NB4 (cell line): ENCODE results near the gene RGL2.
"Not testable (repeated sequence)": the region's sequence is repeated elsewhere in the genome, so short reads cannot be mapped to it uniquely, and the experiment has no call there.

Experiments
- MYC ChIP-seq: IDR thresholded peaks from 2 replicates; pipeline ENCODE4 v1.6.1; 2011; ENCODE audit warnings: low read depth, low read length
- TF ChIP-seq, protein P1 (sequence below): IDR thresholded peaks from one replicate; pipeline ENCODE4 v1.5.1; 2012; ENCODE audit warnings: low read depth, low read length
- TF ChIP-seq, protein P2 (sequence below): IDR thresholded peaks from 2 replicates; pipeline ENCODE4 v1.6.1; 2011; ENCODE audit warnings: low read depth, low read length

DNA sequence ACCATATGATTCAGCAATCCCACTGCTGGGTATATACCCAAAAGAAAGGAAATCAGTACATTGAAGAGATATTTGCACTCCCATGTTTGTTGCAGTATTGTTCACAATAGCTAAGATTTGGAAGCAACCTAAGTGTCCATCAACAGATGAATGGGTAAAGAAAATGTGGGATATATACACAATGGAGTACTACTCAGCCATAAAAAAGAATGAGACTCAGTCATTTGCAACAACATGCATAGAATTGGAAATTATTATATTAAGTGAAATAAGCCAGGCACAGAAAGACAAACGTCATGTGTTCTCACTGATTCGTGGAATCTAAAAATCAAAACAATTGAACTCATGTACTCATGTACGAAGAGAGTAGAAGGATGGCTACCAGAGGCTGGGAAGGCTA lies 36.3 kb downstream of the RGL2 start:
- TF ChIP-seq, protein P1, sequence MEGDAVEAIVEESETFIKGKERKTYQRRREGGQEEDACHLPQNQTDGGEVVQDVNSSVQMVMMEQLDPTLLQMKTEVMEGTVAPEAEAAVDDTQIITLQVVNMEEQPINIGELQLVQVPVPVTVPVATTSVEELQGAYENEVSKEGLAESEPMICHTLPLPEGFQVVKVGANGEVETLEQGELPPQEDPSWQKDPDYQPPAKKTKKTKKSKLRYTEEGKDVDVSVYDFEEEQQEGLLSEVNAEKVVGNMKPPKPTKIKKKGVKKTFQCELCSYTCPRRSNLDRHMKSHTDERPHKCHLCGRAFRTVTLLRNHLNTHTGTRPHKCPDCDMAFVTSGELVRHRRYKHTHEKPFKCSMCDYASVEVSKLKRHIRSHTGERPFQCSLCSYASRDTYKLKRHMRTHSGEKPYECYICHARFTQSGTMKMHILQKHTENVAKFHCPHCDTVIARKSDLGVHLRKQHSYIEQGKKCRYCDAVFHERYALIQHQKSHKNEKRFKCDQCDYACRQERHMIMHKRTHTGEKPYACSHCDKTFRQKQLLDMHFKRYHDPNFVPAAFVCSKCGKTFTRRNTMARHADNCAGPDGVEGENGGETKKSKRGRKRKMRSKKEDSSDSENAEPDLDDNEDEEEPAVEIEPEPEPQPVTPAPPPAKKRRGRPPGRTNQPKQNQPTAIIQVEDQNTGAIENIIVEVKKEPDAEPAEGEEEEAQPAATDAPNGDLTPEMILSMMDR, result not testable (repeated sequence)
- TF ChIP-seq, protein P2, sequence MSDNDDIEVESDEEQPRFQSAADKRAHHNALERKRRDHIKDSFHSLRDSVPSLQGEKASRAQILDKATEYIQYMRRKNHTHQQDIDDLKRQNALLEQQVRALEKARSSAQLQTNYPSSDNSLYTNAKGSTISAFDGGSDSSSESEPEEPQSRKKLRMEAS, result not testable (repeated sequence)
- not testable (repeated sequence) for TF ChIP-seq MYC
